ENCODE data around the gene NPAS2.

The NPAS2 gene

DNA sequence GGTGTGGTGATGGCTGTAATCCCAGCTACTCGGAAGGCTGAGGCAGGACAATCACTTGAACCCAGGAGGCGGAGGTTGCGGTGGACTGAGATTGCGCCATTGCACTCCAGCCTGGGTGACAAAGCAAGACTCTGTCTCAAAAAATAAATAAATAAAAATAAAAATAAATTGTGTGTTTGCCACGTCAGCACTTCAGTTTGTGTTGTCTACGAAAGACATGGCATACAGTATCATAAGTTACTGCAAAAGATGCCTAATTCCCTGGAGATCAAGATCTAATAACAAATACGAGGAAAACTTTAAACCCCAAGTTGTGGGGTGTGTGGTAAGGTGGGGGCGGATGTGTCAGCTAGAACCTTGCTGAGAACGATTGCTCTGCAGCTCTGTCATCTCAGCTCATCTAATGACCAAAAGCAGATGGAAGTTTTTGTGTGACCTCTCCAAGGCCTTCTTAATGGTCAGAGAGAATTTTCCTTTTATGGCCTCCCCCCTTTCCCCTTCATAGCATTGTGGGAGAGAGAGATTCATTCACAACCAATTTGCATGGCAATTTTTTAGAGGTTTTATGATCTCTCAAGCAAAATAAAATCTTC lies 11.3 kb downstream of the NPAS2 start:
- Histone ChIP-seq H3K4me1 (ENCODE audit: low read length) (no peaks in the 10 kb centered on the region), H3K9me2 (replicated peaks; ENCODE audit: insufficient read depth, low read length) (no peaks in the 10 kb centered on the region), H3K27me3 (replicated peaks; ENCODE audit: insufficient read depth, low read length) (no peaks in the 10 kb centered on the region), H3K36me3 (replicated peaks; ENCODE audit: insufficient read depth, low read length) (no peaks in the 10 kb centered on the region), H3K9ac (ENCODE audit: low read length) (no peak overlapping the region), H3F3A (ENCODE audit: insufficient read depth, low read length) (no peaks in the 10 kb centered on the region), H3K79me2 (ENCODE audit: low read length) (no peaks in the 10 kb centered on the region), H3K9me3 (replicated peaks; ENCODE audit: insufficient read depth, low read length) (no peaks in the 10 kb centered on the region), H3K4me2 (ENCODE audit: low read depth, low read length) (no peak overlapping the region), H2AFZ (ENCODE audit: low read length) (no peak overlapping the region), H4K20me1 (ENCODE audit: insufficient read depth, low read length) (no peaks in the 10 kb centered on the region), H3K27ac (ENCODE audit: low read length) (no peak overlapping the region), H3K4me3 (ENCODE audit: low read length) (no peak overlapping the region)
- no peak for DNase-seq
- TF ChIP-seq CTCF (IDR thresholded peaks at IDR 0.05; ENCODE audit: low read length) (no peak), EZH2 (optimal IDR thresholded peaks at IDR 0.05; ENCODE audit: low read depth, low read length) (no peak), EZH2phosphoT487 (IDR thresholded peaks at IDR 0.05; ENCODE audit: low read length) (no peak)

DNA sequence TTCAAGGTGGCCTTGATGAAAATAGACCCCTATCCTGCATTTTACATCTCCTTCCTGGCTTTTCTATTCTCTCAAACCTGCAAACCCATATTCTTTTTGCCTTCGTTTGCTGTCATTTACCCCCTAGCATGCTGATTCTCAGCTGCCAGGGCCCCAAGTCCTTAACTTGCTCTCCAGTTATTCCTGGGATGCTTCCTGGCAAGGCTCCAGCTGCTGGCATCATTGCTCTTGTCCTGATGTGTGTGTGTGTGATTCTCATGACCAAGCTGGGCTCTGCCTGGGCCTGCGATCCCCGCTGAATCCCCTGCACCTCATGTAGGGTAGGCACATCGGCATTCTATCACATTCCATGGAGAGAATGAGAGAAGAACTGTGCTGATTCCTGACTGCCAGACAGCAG lies 11.9 kb downstream of the NPAS2 start:
- DNase-seq = no peak
- H3F3A ChIP-seq (ENCODE audit: insufficient read depth, low read length) = no peaks in the 10 kb centered on the region
- H3K4me3 ChIP-seq (ENCODE audit: low read length) = no peak overlapping the region
- H3K27me3 ChIP-seq (replicated peaks; ENCODE audit: insufficient read depth, low read length) = no peaks in the 10 kb centered on the region
- H3K36me3 ChIP-seq (replicated peaks; ENCODE audit: insufficient read depth, low read length) = no peaks in the 10 kb centered on the region
- no peak overlapping the region for H3K27ac ChIP-seq (ENCODE audit: low read length)
- no peak overlapping the region for H3K4me2 ChIP-seq (ENCODE audit: low read depth, low read length)
- TF ChIP-seq EZH2phosphoT487 (IDR thresholded peaks at IDR 0.05; ENCODE audit: low read length) (no peak), EZH2 (optimal IDR thresholded peaks at IDR 0.05; ENCODE audit: low read depth, low read length) (no peak), CTCF (IDR thresholded peaks at IDR 0.05; ENCODE audit: low read length) (no peak)
- no peaks in the 10 kb centered on the region for H4K20me1 ChIP-seq (ENCODE audit: insufficient read depth, low read length)
- H3K9me3 ChIP-seq (replicated peaks; ENCODE audit: insufficient read depth, low read length) = no peaks in the 10 kb centered on the region
- no peak overlapping the region for H3K9ac ChIP-seq (ENCODE audit: low read length)
- H3K4me1 ChIP-seq (ENCODE audit: low read length) = no peaks in the 10 kb centered on the region
- H3K79me2 ChIP-seq (ENCODE audit: low read length) = no peaks in the 10 kb centered on the region
- H3K9me2 ChIP-seq (replicated peaks; ENCODE audit: insufficient read depth, low read length) = no peaks in the 10 kb centered on the region
- no peak overlapping the region for H2AFZ ChIP-seq (ENCODE audit: low read length)

DNA sequence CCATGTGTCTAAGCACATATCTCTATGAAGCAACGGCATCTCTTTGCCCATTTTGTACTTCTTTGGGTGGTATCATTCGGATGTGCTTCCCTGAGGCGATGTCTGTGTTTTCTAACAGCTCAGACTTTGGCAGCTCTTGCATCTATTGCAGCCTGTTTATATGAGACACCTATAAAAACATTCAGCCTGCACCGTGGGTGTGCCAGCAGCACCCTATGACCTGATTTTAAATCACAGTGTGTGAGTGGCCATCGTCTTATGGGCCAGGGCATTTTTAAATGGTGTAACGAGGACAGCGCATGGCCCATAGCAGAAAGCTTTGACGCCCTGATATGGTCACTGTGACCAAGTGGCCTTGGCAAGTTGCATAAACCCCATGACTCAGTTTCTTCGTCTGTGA lies 12.9 kb downstream of the NPAS2 start:
- Histone ChIP-seq H3K27ac (ENCODE audit: low read length) (no peak overlapping the region), H3K79me2 (ENCODE audit: low read length) (no peaks in the 10 kb centered on the region), H3K9me3 (replicated peaks; ENCODE audit: insufficient read depth, low read length) (no peaks in the 10 kb centered on the region), H3K4me2 (ENCODE audit: low read depth, low read length) (no peak overlapping the region), H3K36me3 (replicated peaks; ENCODE audit: insufficient read depth, low read length) (no peaks in the 10 kb centered on the region), H3K9ac (ENCODE audit: low read length) (no peak overlapping the region), H3K4me1 (ENCODE audit: low read length) (no peaks in the 10 kb centered on the region), H3K4me3 (ENCODE audit: low read length) (no peak overlapping the region), H3K9me2 (replicated peaks; ENCODE audit: insufficient read depth, low read length) (no peaks in the 10 kb centered on the region), H4K20me1 (ENCODE audit: insufficient read depth, low read length) (no peaks in the 10 kb centered on the region), H2AFZ (ENCODE audit: low read length) (no peak overlapping the region), H3K27me3 (replicated peaks; ENCODE audit: insufficient read depth, low read length) (no peaks in the 10 kb centered on the region), H3F3A (ENCODE audit: insufficient read depth, low read length) (no peaks in the 10 kb centered on the region)
- no peak for TF ChIP-seq CTCF (IDR thresholded peaks at IDR 0.05; ENCODE audit: low read length)
- TF ChIP-seq EZH2 (optimal IDR thresholded peaks at IDR 0.05; ENCODE audit: low read depth, low read length) = no peak
- TF ChIP-seq EZH2phosphoT487 (IDR thresholded peaks at IDR 0.05; ENCODE audit: low read length) = no peak
- no peak for DNase-seq

All from MM.1S (cell line).